Mesothelial cell of epicardium (in vitro differentiated cells): ENCODE data around the gene TRIO. TPM values are rescaled to one million over a fixed set of nuclear protein-coding genes. Genes with fewer than 3 reads are reported as not detected.

Experiments
- DNase-seq, 2 experiments: peaks; one replicate each; pipeline ENCODE4 v3.0.0; 2021; ENCODE audit warnings: low spot score in 2 of 2; ENCODE audit not compliant: unreplicated experiment in 2 of 2
- H3K27ac Mint-ChIP-seq: 2 replicates; pipeline ENCODE4 v1.8.0; 2021; ENCODE audit warnings: mixed read lengths
- H3K27me3 Mint-ChIP-seq: 2 replicates; pipeline ENCODE4 v1.8.0; 2021; ENCODE audit warnings: low read depth, mixed read lengths
- H3K36me3 Mint-ChIP-seq: 2 replicates; pipeline ENCODE4 v1.8.0; 2021; ENCODE audit warnings: mixed read lengths
- H3K4me1 Mint-ChIP-seq: 2 replicates; pipeline ENCODE4 v1.8.0; 2021; ENCODE audit warnings: mixed read lengths
- H3K4me3 Mint-ChIP-seq: 2 replicates; pipeline ENCODE4 v1.8.0; 2021; ENCODE audit warnings: mild to moderate bottlenecking, moderate library complexity, mixed read lengths
- H3K9me3 Mint-ChIP-seq: 2 replicates; pipeline ENCODE4 v1.8.0; 2021; ENCODE audit warnings: mixed read lengths
- CTCF ChIP-seq: fragments of 200-600 bp; sonication (generic); IDR thresholded peaks from one replicate; pipeline ENCODE4 v1.5.0; 2021; ENCODE audit warnings: antibody characterized with exemption; ENCODE audit not compliant: unreplicated experiment
- total RNA-seq: library from RNA; stranded (reverse); gene quantifications from 3 replicates; pipeline ENCODE4 v1.2.1, GENCODE V29; 2021

Gene TRIO
- total RNA-seq, 1 donor from 2014 or later: 209 TPM

GRCh38 chr5:14297697-14298096 lies 154.6 kb downstream of the TRIO start:
- DNase-seq: no peak
- H3K9me3 Mint-ChIP-seq: no peaks in the 10 kb centered on the region
- TF ChIP-seq CTCF: no peak

GRCh38 chr5:14298126-14298847 lies 155.1 kb downstream of the TRIO start:
- Mint-ChIP-seq H3K9me3 (no peaks in the 10 kb centered on the region), H3K27me3 (no peaks in the 10 kb centered on the region), H3K4me3 (no peak overlapping the region), H3K27ac (no peak overlapping the region), H3K4me1 (peaks cover 8% of the 10 kb centered on the region), H3K36me3 (peaks cover 29% of the 10 kb centered on the region)
- DNase-seq: no peak
- TF ChIP-seq CTCF: no peak

More at GRCh38 chr5:14297697-14298096, 154.6 kb downstream of the TRIO start:
- H3K27ac Mint-ChIP-seq: no peak overlapping the region
- H3K4me3 Mint-ChIP-seq: no peak overlapping the region
- peaks cover 32% of the 10 kb centered on the region for H3K36me3 Mint-ChIP-seq
- no peaks in the 10 kb centered on the region for H3K27me3 Mint-ChIP-seq
- peaks cover 10% of the 10 kb centered on the region for H3K4me1 Mint-ChIP-seq

- Mint-ChIP-seq H3K27ac (no peak overlapping the region), H3K4me1 (peaks cover 8% of the 10 kb centered on the region), H3K9me3 (no peaks in the 10 kb centered on the region), H3K36me3 (peaks cover 21% of the 10 kb centered on the region), H3K27me3 (no peaks in the 10 kb centered on the region), H3K4me3 (no peak overlapping the region)
- DNase-seq: no peak
- no peak for TF ChIP-seq CTCF
Observed at GRCh38 chr5:14299666-14300065, 156.5 kb downstream of the TRIO start.

- H3K4me1 Mint-ChIP-seq: peaks cover 2% of the 10 kb centered on the region
- no peaks in the 10 kb centered on the region for H3K9me3 Mint-ChIP-seq
- H3K27me3 Mint-ChIP-seq: no peaks in the 10 kb centered on the region
- no peak overlapping the region for H3K27ac Mint-ChIP-seq
- no peak for TF ChIP-seq CTCF
- no peak overlapping the region for H3K4me3 Mint-ChIP-seq
- H3K36me3 Mint-ChIP-seq: peaks cover 19% of the 10 kb centered on the region
- no peak for DNase-seq
Observed at GRCh38 chr5:14301186-14301585, 158.0 kb downstream of the TRIO start.

GRCh38 chr5:14302330-14302729 lies 159.2 kb downstream of the TRIO start:
- Mint-ChIP-seq H3K4me3 (no peak overlapping the region), H3K9me3 (no peaks in the 10 kb centered on the region), H3K27ac (no peak overlapping the region), H3K36me3 (peaks cover 17% of the 10 kb centered on the region), H3K27me3 (no peaks in the 10 kb centered on the region), H3K4me1 (peaks cover 2% of the 10 kb centered on the region)
- no peak for TF ChIP-seq CTCF
- no peak for DNase-seq

- TF ChIP-seq CTCF: no peak
- H3K27ac Mint-ChIP-seq: no peak overlapping the region
Observed at GRCh38 chr5:14305045-14305444, 161.9 kb downstream of the TRIO start.

More at GRCh38 chr5:14305045-14305444, 161.9 kb downstream of the TRIO start:
- DNase-seq: no peak
- no peak overlapping the region for H3K4me3 Mint-ChIP-seq
- peaks cover 4% of the 10 kb centered on the region for H3K4me1 Mint-ChIP-seq
- peaks cover 30% of the 10 kb centered on the region for H3K36me3 Mint-ChIP-seq
- peaks cover 5% of the 10 kb centered on the region for H3K9me3 Mint-ChIP-seq
- no peaks in the 10 kb centered on the region for H3K27me3 Mint-ChIP-seq
